ENCODE results near the gene SHC3.

The SHC3 gene

GRCh38 chr9:89002987-89003386 lies 175.6 kb downstream of the SHC3 start:
- Mint-ChIP-seq H3K4me3 (no peak overlapping the region), H3K36me3 (no peaks in the 10 kb centered on the region), H3K9me3 (no peaks in the 10 kb centered on the region), H3K4me1 (no peaks in the 10 kb centered on the region), H3K27me3 (peaks cover 16% of the 10 kb centered on the region), H3K27ac (no peak overlapping the region)
- no peak for DNase-seq (ENCODE audit: low spot score in 2 of 2)
- no peak for ATAC-seq (ENCODE audit: low read depth)

- Mint-ChIP-seq H3K4me3 (no peak overlapping the region), H3K27ac (no peak overlapping the region), H3K27me3 (peaks cover 12% of the 10 kb centered on the region), H3K36me3 (no peaks in the 10 kb centered on the region), H3K9me3 (no peaks in the 10 kb centered on the region), H3K4me1 (no peaks in the 10 kb centered on the region)
- ATAC-seq (ENCODE audit: low read depth) = no peak
- DNase-seq (ENCODE audit: low spot score in 2 of 2) = no peak
Observed at GRCh38 chr9:89001917-89002540, 176.6 kb downstream of the SHC3 start.

GRCh38 chr9:89000973-89001916 lies 177.4 kb downstream of the SHC3 start:
- H3K27me3 Mint-ChIP-seq = peaks cover 12% of the 10 kb centered on the region
- DNase-seq (ENCODE audit: low spot score in 2 of 2) = peak; percentile 8 to 37

GRCh38 chr9:89000371-89000781 lies 178.2 kb downstream of the SHC3 start:
- no peak for DNase-seq (ENCODE audit: low spot score in 2 of 2)
- Mint-ChIP-seq H3K4me1 (no peaks in the 10 kb centered on the region), H3K27ac (no peak overlapping the region), H3K27me3 (peaks cover 10% of the 10 kb centered on the region), H3K4me3 (no peak overlapping the region), H3K36me3 (no peaks in the 10 kb centered on the region), H3K9me3 (no peaks in the 10 kb centered on the region)
- ATAC-seq (ENCODE audit: low read depth) = no peak

More at GRCh38 chr9:89000973-89001916, 177.4 kb downstream of the SHC3 start:
- ATAC-seq (ENCODE audit: low read depth) = no peak
- Mint-ChIP-seq H3K27ac (no peak overlapping the region), H3K4me3 (no peak overlapping the region), H3K4me1 (no peaks in the 10 kb centered on the region), H3K36me3 (no peaks in the 10 kb centered on the region), H3K9me3 (no peaks in the 10 kb centered on the region)

DNA sequence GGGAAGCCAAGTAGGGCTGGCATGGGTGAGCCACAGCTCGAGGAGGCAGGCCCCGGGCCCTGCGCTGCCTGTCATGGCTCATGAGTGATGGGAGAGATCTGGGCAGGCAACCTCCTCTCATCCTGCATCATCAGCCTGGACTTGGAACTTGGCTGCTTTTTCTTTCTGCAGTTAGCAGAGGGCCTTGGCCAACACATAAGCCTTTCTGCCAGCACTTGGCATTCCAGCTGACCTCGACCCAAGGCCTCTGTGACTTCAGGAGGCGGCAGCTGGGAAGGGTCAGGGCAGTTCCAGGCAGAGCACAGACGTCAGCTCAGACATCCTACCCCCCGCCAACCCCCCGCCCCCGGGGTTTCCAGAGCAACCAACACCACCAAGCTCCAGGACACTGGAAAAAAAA lies 179.7 kb downstream of the SHC3 start:
- Mint-ChIP-seq H3K9me3 (no peaks in the 10 kb centered on the region), H3K27me3 (peaks cover 10% of the 10 kb centered on the region), H3K27ac (no peak overlapping the region), H3K36me3 (no peaks in the 10 kb centered on the region), H3K4me3 (no peak overlapping the region), H3K4me1 (no peaks in the 10 kb centered on the region)
- DNase-seq (ENCODE audit: low spot score in 2 of 2) (no peak), ATAC-seq (ENCODE audit: low read depth) (no peak)

- Mint-ChIP-seq H3K4me3 (no peak overlapping the region), H3K4me1 (no peaks in the 10 kb centered on the region), H3K27me3 (peaks cover 10% of the 10 kb centered on the region), H3K27ac (no peak overlapping the region), H3K9me3 (no peaks in the 10 kb centered on the region), H3K36me3 (no peaks in the 10 kb centered on the region)
- no peak for DNase-seq (ENCODE audit: low spot score in 2 of 2)
- no peak for ATAC-seq (ENCODE audit: low read depth)
Observed at GRCh38 chr9:88998503-88998902, 180.1 kb downstream of the SHC3 start.

GRCh38 chr9:88997646-88998045 lies 181.0 kb downstream of the SHC3 start:
- peaks cover 9% of the 10 kb centered on the region for H3K27me3 Mint-ChIP-seq
- H3K4me3 Mint-ChIP-seq = no peak overlapping the region
- ATAC-seq (ENCODE audit: low read depth) (no peak), DNase-seq (ENCODE audit: low spot score in 2 of 2) (no peak)
- H3K4me1 Mint-ChIP-seq = no peaks in the 10 kb centered on the region
- no peak overlapping the region for H3K27ac Mint-ChIP-seq
- no peaks in the 10 kb centered on the region for H3K36me3 Mint-ChIP-seq
- no peaks in the 10 kb centered on the region for H3K9me3 Mint-ChIP-seq

DNA sequence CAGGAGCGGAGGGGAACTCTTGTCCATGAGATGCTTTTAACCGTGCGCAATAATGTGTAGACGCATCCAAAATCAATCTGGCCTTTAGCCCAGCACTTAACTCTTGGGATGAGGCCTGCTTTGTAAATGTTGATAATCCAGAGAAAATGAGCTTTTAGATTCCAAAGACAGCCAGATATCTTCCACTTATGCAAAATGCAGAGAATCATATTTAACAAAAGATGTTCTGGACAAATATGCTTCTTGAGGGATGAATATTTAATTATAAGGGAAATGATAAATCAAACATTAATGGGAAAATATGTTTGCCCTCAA lies 181.7 kb downstream of the SHC3 start:
- H3K9me3 Mint-ChIP-seq = no peaks in the 10 kb centered on the region
- DNase-seq (ENCODE audit: low spot score in 2 of 2) (no peak), ATAC-seq (ENCODE audit: low read depth) (no peak)
- no peaks in the 10 kb centered on the region for H3K4me1 Mint-ChIP-seq
- H3K27me3 Mint-ChIP-seq = peaks cover 7% of the 10 kb centered on the region
- H3K4me3 Mint-ChIP-seq = no peak overlapping the region
- no peaks in the 10 kb centered on the region for H3K36me3 Mint-ChIP-seq
- H3K27ac Mint-ChIP-seq = no peak overlapping the region

- DNase-seq (ENCODE audit: low spot score in 2 of 2) (no peak), ATAC-seq (ENCODE audit: low read depth) (no peak)
- Mint-ChIP-seq H3K27me3 (peaks cover 5% of the 10 kb centered on the region), H3K9me3 (no peaks in the 10 kb centered on the region), H3K36me3 (no peaks in the 10 kb centered on the region), H3K4me1 (no peaks in the 10 kb centered on the region), H3K4me3 (no peak overlapping the region), H3K27ac (no peak overlapping the region)
Observed at GRCh38 chr9:88996046-88996920, 182.3 kb downstream of the SHC3 start.

DNA sequence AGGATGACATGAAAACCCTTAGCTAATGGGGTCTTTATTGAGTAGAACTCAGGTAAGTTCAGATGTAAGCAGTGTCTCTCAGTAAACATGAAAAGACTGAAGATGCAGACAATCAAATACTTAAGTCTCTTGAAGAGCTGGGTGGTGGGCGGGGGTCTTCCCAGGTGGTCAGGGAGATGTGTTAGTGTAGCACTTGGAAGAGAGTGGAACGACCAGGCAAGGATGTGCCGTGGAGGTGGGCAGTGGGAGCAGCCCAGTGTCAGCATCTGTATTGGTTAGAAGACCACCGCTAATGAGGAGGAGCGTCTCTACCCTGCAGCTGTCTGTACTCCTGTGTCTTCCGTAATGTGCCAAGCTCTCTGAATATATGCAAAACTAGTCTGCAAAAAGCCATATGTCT lies 183.0 kb downstream of the SHC3 start:
- H3K36me3 Mint-ChIP-seq = no peaks in the 10 kb centered on the region
- no peak for ATAC-seq (ENCODE audit: low read depth)
- H3K4me1 Mint-ChIP-seq = no peaks in the 10 kb centered on the region
- H3K9me3 Mint-ChIP-seq = no peaks in the 10 kb centered on the region
- H3K4me3 Mint-ChIP-seq = no peak overlapping the region
- peaks cover 5% of the 10 kb centered on the region for H3K27me3 Mint-ChIP-seq
- no peak for DNase-seq (ENCODE audit: low spot score in 2 of 2)
- no peak overlapping the region for H3K27ac Mint-ChIP-seq

GRCh38 chr9:88995200-88995577 lies 183.4 kb downstream of the SHC3 start:
- ATAC-seq (ENCODE audit: low read depth) = no peak
- Mint-ChIP-seq H3K27me3 (peaks cover 8% of the 10 kb centered on the region), H3K4me3 (no peak overlapping the region), H3K36me3 (no peaks in the 10 kb centered on the region), H3K9me3 (no peaks in the 10 kb centered on the region), H3K27ac (no peak overlapping the region), H3K4me1 (no peaks in the 10 kb centered on the region)
- no peak for DNase-seq (ENCODE audit: low spot score in 2 of 2)

GRCh38 chr9:88994469-88995199 lies 184.0 kb downstream of the SHC3 start:
- Mint-ChIP-seq H3K4me3 (no peak overlapping the region), H3K36me3 (no peaks in the 10 kb centered on the region), H3K4me1 (no peaks in the 10 kb centered on the region), H3K9me3 (no peaks in the 10 kb centered on the region), H3K27me3 (peaks cover 8% of the 10 kb centered on the region), H3K27ac (no peak overlapping the region)
- ATAC-seq (ENCODE audit: low read depth) (no peak), DNase-seq (ENCODE audit: low spot score in 2 of 2) (no peak)

DNA sequence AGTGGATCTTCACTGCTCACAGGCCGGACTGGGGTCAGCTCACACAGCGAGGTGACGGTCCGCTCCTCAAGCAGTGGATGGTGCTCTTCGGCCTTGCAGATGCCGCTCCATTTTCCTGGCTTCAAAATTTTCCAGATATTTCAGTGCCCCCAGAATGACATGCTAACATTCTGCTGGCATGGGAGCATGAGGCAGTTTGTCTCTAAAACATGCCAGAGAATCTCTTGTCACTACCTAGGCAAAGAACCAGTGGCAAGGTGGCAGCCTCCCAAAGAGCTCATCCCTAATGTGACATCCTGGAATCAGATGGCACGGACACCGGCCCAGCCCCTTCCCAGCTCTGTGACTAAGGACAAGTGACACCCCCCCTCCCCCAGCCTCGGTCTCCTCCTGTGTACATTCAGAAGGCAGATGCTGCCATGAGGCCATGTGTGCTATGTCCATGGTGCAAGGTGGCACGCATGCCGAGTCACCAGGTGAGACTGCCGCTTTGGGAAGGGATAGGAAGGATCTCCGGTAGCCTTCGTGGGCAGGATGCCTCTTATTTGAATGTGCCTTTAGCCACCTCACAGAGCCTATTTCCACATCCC lies 184.7 kb downstream of the SHC3 start:
- Mint-ChIP-seq H3K27ac (no peak overlapping the region), H3K9me3 (no peaks in the 10 kb centered on the region), H3K4me1 (no peaks in the 10 kb centered on the region), H3K27me3 (peaks cover 8% of the 10 kb centered on the region), H3K4me3 (no peak overlapping the region), H3K36me3 (no peaks in the 10 kb centered on the region)
- no peak for ATAC-seq (ENCODE audit: low read depth)
- no peak for DNase-seq (ENCODE audit: low spot score in 2 of 2)
